Uterus (tissue), 2 donors: ENCODE results near the gene USB1.

Source experiments
- POLR2A ChIP-seq, 2 donors: fragments of 450-650 bp; IDR thresholded peaks; one replicate each; pipeline ENCODE4 v1.6.1; 2016; ENCODE audit warnings: antibody characterized with exemption in 2 of 2, mild to moderate bottlenecking in 1 of 2, moderate library complexity in 1 of 2
- TF ChIP-seq, protein P1 (sequence below), 4 experiments: fragments of 200-600 bp in 2 of 4; fragments of 450-650 bp in 2 of 4; sonication (generic) in 2 of 4; IDR thresholded peaks; one replicate each; pipeline ENCODE4 v1.5.1; 2016 to 2019; ENCODE audit warnings: antibody characterized with exemption in 4 of 4, mild to moderate bottlenecking in 2 of 4, moderate library complexity in 1 of 4

DNA sequence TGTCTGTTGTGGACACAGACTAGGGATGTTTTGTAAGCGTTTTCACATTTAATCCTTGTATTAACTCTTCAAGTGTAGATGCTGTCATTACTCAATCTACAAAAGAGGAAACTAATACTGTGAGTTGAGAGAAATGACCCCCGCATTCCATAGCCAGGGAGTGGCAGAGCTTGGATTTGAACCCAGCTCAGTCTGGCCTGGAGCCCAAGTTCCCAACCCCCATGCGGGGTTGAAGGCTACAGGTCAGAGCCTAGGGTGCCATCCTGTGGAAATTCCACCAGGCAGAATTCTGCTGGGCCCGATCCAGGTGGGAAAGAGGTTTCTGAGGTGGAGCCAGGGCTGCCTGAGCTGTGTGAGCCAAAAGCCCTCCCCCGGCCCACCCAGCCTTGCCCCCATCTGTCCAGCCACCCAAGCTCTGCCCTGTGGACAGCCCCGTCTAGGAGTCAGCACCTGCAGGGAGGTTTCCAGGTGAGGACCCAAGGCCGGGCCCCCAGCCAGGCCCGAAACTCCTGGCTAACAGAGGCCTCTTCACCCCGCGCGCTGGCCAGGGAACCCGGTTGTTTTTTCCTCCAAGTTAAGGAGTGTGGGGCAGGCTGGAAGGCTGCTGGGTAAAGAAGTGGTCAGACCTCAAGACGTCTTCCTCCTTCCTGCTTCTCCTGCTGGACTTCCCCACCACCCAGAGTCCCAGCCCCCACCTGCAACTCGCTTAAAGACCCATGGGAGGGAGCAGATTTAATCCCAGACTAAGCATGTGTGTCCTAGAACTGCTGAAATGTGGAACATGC, 30.0 kb downstream of the USB1 start:
- TF ChIP-seq, protein P1, sequence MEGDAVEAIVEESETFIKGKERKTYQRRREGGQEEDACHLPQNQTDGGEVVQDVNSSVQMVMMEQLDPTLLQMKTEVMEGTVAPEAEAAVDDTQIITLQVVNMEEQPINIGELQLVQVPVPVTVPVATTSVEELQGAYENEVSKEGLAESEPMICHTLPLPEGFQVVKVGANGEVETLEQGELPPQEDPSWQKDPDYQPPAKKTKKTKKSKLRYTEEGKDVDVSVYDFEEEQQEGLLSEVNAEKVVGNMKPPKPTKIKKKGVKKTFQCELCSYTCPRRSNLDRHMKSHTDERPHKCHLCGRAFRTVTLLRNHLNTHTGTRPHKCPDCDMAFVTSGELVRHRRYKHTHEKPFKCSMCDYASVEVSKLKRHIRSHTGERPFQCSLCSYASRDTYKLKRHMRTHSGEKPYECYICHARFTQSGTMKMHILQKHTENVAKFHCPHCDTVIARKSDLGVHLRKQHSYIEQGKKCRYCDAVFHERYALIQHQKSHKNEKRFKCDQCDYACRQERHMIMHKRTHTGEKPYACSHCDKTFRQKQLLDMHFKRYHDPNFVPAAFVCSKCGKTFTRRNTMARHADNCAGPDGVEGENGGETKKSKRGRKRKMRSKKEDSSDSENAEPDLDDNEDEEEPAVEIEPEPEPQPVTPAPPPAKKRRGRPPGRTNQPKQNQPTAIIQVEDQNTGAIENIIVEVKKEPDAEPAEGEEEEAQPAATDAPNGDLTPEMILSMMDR (IDR thresholded peaks at IDR 0.05), result no peak
- no peak for TF ChIP-seq POLR2A (IDR thresholded peaks at IDR 0.05)
